HL-60 (cell line): ENCODE results near the gene SLC35C1.

ENCODE experiments used
- DNase-seq, 2 experiments: peaks; one replicate each; pipeline ENCODE4 v3.0.0-alpha.2; 2010 to 2020; ENCODE audit warnings: low read depth in 1 of 2, low spot score in 1 of 2
- H3K27ac ChIP-seq: fragments of 250-450 bp; sonication (Bioruptor Pico); replicated peaks from 2 replicates; pipeline ENCODE4 v1.5.1; 2020; ENCODE audit warnings: mild to moderate bottlenecking, moderate library complexity
- H3K27me3 ChIP-seq: fragments of 250-450 bp; sonication (Bioruptor Pico); 2 replicates; pipeline ENCODE4 v1.5.1; 2021; ENCODE audit warnings: mild to moderate bottlenecking, moderate library complexity; ENCODE audit not compliant: insufficient read depth, poor library complexity, severe bottlenecking
- H3K4me3 ChIP-seq: replicated peaks from 2 replicates; pipeline ENCODE4 v1.5.1; 2011; ENCODE audit warnings: mild to moderate bottlenecking, control low read depth, low read length; ENCODE audit not compliant: insufficient read depth
- GABPA ChIP-seq: IDR thresholded peaks from 2 replicates; pipeline ENCODE4 v1.6.1; 2012; ENCODE audit warnings: low read depth
- POLR2AphosphoS5 ChIP-seq: IDR thresholded peaks from 2 replicates; pipeline ENCODE4 v1.6.1; 2012; ENCODE audit warnings: low read depth
- SPI1 ChIP-seq: IDR thresholded peaks from 2 replicates; pipeline ENCODE4 v1.6.1; 2012; ENCODE audit warnings: low read depth, mild to moderate bottlenecking, borderline replicate concordance
- TF ChIP-seq, protein P1 (sequence below): IDR thresholded peaks from 2 replicates; pipeline ENCODE4 v1.6.1; 2012; ENCODE audit warnings: low read depth; ENCODE audit not compliant: insufficient replicate concordance
- TF ChIP-seq, protein P2 (sequence below): IDR thresholded peaks from one replicate; pipeline ENCODE4 v1.5.1; 2011; ENCODE audit warnings: low read length, control low read depth, inconsistent platforms; ENCODE audit not compliant: insufficient read depth

The SLC35C1 gene

DNA sequence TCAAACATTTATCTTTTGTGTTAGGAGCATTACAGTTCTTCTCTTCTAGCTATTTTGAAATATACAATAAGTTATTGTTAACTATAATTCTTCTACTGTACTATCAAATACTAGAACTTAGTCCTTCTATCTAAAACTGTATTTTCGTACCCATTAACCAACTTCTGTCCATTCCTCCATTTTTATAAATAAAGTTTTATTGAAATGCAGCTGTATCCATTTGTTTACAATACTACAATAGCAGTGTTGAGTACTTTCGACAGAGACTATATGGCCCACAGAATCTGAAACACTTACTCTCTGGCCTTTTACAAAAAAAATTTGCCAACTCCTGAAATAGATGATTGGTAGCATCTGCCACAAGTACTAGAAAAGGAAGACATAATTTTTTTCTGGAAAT, 4.7 kb upstream of the SLC35C1 start:
- TF ChIP-seq, protein P1, sequence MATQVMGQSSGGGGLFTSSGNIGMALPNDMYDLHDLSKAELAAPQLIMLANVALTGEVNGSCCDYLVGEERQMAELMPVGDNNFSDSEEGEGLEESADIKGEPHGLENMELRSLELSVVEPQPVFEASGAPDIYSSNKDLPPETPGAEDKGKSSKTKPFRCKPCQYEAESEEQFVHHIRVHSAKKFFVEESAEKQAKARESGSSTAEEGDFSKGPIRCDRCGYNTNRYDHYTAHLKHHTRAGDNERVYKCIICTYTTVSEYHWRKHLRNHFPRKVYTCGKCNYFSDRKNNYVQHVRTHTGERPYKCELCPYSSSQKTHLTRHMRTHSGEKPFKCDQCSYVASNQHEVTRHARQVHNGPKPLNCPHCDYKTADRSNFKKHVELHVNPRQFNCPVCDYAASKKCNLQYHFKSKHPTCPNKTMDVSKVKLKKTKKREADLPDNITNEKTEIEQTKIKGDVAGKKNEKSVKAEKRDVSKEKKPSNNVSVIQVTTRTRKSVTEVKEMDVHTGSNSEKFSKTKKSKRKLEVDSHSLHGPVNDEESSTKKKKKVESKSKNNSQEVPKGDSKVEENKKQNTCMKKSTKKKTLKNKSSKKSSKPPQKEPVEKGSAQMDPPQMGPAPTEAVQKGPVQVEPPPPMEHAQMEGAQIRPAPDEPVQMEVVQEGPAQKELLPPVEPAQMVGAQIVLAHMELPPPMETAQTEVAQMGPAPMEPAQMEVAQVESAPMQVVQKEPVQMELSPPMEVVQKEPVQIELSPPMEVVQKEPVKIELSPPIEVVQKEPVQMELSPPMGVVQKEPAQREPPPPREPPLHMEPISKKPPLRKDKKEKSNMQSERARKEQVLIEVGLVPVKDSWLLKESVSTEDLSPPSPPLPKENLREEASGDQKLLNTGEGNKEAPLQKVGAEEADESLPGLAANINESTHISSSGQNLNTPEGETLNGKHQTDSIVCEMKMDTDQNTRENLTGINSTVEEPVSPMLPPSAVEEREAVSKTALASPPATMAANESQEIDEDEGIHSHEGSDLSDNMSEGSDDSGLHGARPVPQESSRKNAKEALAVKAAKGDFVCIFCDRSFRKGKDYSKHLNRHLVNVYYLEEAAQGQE = no peak
- TF ChIP-seq GABPA (no peak), POLR2AphosphoS5 (no peak), SPI1 (no peak)
- TF ChIP-seq, protein P2, sequence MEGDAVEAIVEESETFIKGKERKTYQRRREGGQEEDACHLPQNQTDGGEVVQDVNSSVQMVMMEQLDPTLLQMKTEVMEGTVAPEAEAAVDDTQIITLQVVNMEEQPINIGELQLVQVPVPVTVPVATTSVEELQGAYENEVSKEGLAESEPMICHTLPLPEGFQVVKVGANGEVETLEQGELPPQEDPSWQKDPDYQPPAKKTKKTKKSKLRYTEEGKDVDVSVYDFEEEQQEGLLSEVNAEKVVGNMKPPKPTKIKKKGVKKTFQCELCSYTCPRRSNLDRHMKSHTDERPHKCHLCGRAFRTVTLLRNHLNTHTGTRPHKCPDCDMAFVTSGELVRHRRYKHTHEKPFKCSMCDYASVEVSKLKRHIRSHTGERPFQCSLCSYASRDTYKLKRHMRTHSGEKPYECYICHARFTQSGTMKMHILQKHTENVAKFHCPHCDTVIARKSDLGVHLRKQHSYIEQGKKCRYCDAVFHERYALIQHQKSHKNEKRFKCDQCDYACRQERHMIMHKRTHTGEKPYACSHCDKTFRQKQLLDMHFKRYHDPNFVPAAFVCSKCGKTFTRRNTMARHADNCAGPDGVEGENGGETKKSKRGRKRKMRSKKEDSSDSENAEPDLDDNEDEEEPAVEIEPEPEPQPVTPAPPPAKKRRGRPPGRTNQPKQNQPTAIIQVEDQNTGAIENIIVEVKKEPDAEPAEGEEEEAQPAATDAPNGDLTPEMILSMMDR = no peak
- Histone ChIP-seq H3K27me3 (no peaks in the 10 kb centered on the region), H3K4me3 (no peak overlapping the region), H3K27ac (no peak overlapping the region)
- DNase-seq = no peak

DNA sequence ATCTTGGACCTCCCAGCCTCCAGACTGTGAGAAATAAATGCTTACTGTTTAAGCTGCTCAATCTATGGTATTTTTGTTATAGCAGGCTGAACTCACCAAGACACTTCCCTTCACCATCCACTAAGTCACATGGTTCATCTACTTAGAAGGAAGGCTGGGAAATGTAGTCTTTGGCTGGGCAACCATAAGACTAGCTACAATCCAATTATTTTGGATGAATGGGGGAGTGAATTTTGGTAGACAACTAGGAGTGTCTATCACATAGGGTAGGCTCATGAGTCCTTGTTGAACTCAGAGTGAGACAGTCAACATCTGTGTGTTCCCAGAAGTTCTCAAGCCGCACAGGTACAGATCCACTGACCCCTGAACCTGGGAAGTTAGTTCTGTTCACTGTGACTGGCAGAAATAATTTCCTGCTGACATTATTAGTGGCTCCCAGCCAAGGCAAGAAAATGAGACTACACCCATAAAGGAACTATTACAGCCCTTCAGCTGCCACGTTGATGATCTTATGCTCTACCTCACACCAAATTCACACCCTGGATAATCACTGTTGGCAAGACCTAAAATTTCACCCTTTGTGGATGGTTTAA, 3.1 kb upstream of the SLC35C1 start:
- TF ChIP-seq, protein P1 = no peak
- TF ChIP-seq SPI1 = peak; percentile 65; the same call in 1 of the 2 replicates
- Histone ChIP-seq H3K27ac (no peak overlapping the region), H3K27me3 (no peaks in the 10 kb centered on the region), H3K4me3 (no peak overlapping the region)
- DNase-seq = peak in 1 of 2 experiments; percentile 36

DNA sequence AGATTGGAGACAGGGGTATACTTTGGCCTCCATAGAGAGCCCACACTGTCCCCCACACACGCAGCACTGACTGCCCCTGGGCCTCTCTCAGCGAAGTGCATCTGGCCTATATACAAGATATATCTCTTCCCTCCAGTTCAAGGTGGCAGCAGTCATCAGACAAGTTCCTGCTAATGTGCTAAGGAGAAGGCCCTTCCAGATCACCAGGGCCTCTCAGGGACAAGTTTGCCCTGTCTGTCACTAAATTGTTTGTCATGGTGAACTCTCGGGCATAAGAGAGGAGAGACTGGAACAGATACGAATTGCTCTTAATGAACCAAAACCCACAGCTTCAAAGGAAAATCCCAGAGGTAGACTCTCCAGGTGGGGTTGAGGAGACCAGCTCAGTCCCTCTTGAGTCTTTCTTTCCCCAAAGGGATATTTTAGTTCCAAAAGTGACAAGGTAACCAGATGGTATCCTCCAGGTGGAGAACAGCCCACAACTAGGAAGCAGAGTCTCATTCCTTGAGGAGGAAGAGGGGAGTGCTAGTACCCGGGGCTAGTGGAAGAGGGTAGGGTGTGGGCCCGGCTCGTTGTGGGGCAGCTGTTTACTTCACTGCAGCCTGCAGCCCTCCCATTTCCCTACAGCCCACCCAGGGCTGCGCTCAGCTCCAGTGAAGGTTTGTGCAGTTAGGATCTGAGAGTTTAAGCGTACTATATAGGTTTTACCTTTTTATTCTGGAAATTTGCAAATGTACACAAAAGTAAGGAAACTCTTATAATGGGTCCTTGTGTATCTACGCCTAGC, 2.2 kb upstream of the SLC35C1 start:
- TF ChIP-seq, protein P2 = no peak
- TF ChIP-seq POLR2AphosphoS5 (no peak), GABPA (no peak), SPI1 (no peak)
- TF ChIP-seq, protein P1 = no peak
- Histone ChIP-seq H3K4me3 (no peak overlapping the region), H3K27me3 (no peaks in the 10 kb centered on the region), H3K27ac (no peak overlapping the region)
- no peak for DNase-seq
